Osteocyte (in vitro differentiated cells): ENCODE data around the gene C1orf141. TPM values are rescaled to one million over a fixed set of nuclear protein-coding genes. Genes with fewer than 3 reads are reported as not detected.
"Not testable (repeated sequence)": the region's sequence is repeated elsewhere in the genome, so short reads cannot be mapped to it uniquely, and the experiment has no call there.

Source experiments
- DNase-seq: peaks from one replicate; pipeline ENCODE4 v3.0.0; 2021; ENCODE audit warnings: mixed read lengths; ENCODE audit not compliant: unreplicated experiment; ENCODE audit errors: extremely low spot score
- H3K27ac Mint-ChIP-seq: one replicate; pipeline ENCODE4 v1.8.0; 2021; ENCODE audit warnings: mild to moderate bottlenecking, mixed read lengths; ENCODE audit not compliant: unreplicated experiment
- H3K27me3 Mint-ChIP-seq: one replicate; pipeline ENCODE4 v1.8.0; 2021; ENCODE audit warnings: mixed read lengths; ENCODE audit not compliant: unreplicated experiment
- H3K36me3 Mint-ChIP-seq: one replicate; pipeline ENCODE4 v1.8.0; 2021; ENCODE audit warnings: mixed read lengths; ENCODE audit not compliant: unreplicated experiment
- H3K4me1 Mint-ChIP-seq: one replicate; pipeline ENCODE4 v1.8.0; 2021; ENCODE audit warnings: mixed read lengths; ENCODE audit not compliant: unreplicated experiment
- H3K4me3 Mint-ChIP-seq: one replicate; pipeline ENCODE4 v1.8.0; 2021; ENCODE audit warnings: mild to moderate bottlenecking, moderate library complexity, mixed read lengths; ENCODE audit not compliant: unreplicated experiment
- H3K9me3 Mint-ChIP-seq: one replicate; pipeline ENCODE4 v1.8.0; 2021; ENCODE audit warnings: mixed read lengths; ENCODE audit not compliant: unreplicated experiment
- CTCF ChIP-seq: fragments of 200-600 bp; sonication (generic); IDR thresholded peaks from 2 replicates; pipeline ENCODE4 v1.5.0; 2021; ENCODE audit warnings: antibody characterized with exemption, mild to moderate bottlenecking, moderate library complexity
- total RNA-seq: library from RNA; stranded (reverse); gene quantifications from 2 replicates; pipeline ENCODE4 v1.2.1, GENCODE V29; 2021

C1orf141 gene
- total RNA-seq, 1 donor from 2014 or later, result not detected

- peaks cover 39% of the 10 kb centered on the region for H3K27me3 Mint-ChIP-seq
- no peaks in the 10 kb centered on the region for H3K36me3 Mint-ChIP-seq
- no peak for DNase-seq
- peak; percentile 85 for TF ChIP-seq CTCF
- H3K27ac Mint-ChIP-seq, result no peak overlapping the region
- peaks cover 5% of the 10 kb centered on the region for H3K4me1 Mint-ChIP-seq
- no peaks in the 10 kb centered on the region for H3K9me3 Mint-ChIP-seq
- H3K4me3 Mint-ChIP-seq, result no peak overlapping the region
Measured at GRCh38 chr1:67149179-67149770, 14.5 kb upstream of the C1orf141 start.

- no peak for TF ChIP-seq CTCF
- peaks cover 5% of the 10 kb centered on the region for H3K4me1 Mint-ChIP-seq
Measured at GRCh38 chr1:67148516-67149178, 13.9 kb upstream of the C1orf141 start.

GRCh38 chr1:67147973-67148372, 13.2 kb upstream of the C1orf141 start:
- peaks cover 34% of the 10 kb centered on the region for H3K27me3 Mint-ChIP-seq
- not testable (repeated sequence) for H3K4me3 Mint-ChIP-seq, DNase-seq, H3K4me1 Mint-ChIP-seq, H3K27ac Mint-ChIP-seq, H3K9me3 Mint-ChIP-seq, H3K36me3 Mint-ChIP-seq

More at GRCh38 chr1:67148516-67149178, 13.9 kb upstream of the C1orf141 start:
- no peaks in the 10 kb centered on the region for H3K9me3 Mint-ChIP-seq
- DNase-seq, result no peak
- H3K36me3 Mint-ChIP-seq, result no peaks in the 10 kb centered on the region
- no peak overlapping the region for H3K4me3 Mint-ChIP-seq
- H3K27ac Mint-ChIP-seq, result no peak overlapping the region
- peaks cover 34% of the 10 kb centered on the region for H3K27me3 Mint-ChIP-seq

- Mint-ChIP-seq H3K9me3 (no peaks in the 10 kb centered on the region), H3K27me3 (peaks cover 25% of the 10 kb centered on the region), H3K4me1 (peaks cover 5% of the 10 kb centered on the region), H3K4me3 (no peak overlapping the region), H3K36me3 (no peaks in the 10 kb centered on the region), H3K27ac (no peak overlapping the region)
- DNase-seq, result no peak
- TF ChIP-seq CTCF, result no peak
Measured at GRCh38 chr1:67146539-67146938, 11.8 kb upstream of the C1orf141 start.

GRCh38 chr1:67146101-67146500, 11.3 kb upstream of the C1orf141 start:
- no peaks in the 10 kb centered on the region for H3K9me3 Mint-ChIP-seq
- peaks cover 21% of the 10 kb centered on the region for H3K27me3 Mint-ChIP-seq
- peaks cover 5% of the 10 kb centered on the region for H3K4me1 Mint-ChIP-seq
- DNase-seq, result no peak
- no peak overlapping the region for H3K4me3 Mint-ChIP-seq
- no peak for TF ChIP-seq CTCF
- no peaks in the 10 kb centered on the region for H3K36me3 Mint-ChIP-seq
- no peak overlapping the region for H3K27ac Mint-ChIP-seq
